ENCODE measurements around the gene KLHL7.

- no peak for TF ChIP-seq CTCF (IDR thresholded peaks at IDR 0.05; ENCODE audit: low read depth, low read length)
- no peak for TF ChIP-seq EZH2phosphoT487 (IDR thresholded peaks at IDR 0.05; ENCODE audit: low read depth)
These were observed 59.7 kb downstream of the KLHL7 start for GRCh38 chr7:23165316-23165715.
